Measurements from ENCODE around the gene PPP1R12A.

Gene PPP1R12A

DNA sequence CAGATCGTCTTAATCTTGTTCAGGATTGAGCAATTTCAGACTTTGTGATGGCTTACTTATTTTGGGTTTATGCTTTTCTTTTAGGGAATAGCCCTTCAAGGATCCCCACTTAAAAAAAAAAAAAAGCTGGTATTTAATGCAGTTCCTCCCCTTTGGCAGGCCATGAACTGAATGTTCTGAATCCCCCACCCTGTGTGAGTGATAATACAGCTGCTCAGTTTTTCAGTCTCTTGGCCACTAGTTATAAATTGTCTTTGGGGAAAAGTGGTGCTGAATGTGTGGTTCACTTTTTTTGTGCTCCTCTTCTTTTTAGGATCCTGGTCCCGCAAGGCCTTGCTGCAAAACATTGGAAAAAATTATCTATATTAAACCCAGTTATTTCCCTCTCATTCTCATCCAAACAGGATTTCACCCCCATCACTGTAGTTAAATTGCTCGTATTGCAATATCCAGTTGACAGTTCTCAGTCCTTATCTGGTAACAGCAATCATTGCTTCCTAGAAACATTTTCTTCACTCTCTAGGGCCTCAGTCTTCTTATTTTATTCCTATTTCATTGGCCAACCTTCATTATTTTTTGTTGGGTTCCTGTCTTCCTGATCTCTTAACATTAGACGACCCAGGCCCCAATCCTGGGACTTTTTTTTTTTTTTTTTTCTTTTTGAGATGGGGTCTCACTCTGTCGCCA lies 171.0 kb downstream of the PPP1R12A start:
- Histone ChIP-seq H2AFZ (ENCODE audit: low read depth, low read length) (no peak overlapping the region), H3K4me3 (ENCODE audit: low read length) (no peak overlapping the region), H3K27me3 (ENCODE audit: insufficient read depth, low read length) (no peaks in the 10 kb centered on the region), H3K36me3 (ENCODE audit: insufficient read depth, low read length) (no peaks in the 10 kb centered on the region), H3K4me1 (ENCODE audit: insufficient read depth, low read length) (no peaks in the 10 kb centered on the region), H3K9me3 (ENCODE audit: low read length) (no peaks in the 10 kb centered on the region)

DNA sequence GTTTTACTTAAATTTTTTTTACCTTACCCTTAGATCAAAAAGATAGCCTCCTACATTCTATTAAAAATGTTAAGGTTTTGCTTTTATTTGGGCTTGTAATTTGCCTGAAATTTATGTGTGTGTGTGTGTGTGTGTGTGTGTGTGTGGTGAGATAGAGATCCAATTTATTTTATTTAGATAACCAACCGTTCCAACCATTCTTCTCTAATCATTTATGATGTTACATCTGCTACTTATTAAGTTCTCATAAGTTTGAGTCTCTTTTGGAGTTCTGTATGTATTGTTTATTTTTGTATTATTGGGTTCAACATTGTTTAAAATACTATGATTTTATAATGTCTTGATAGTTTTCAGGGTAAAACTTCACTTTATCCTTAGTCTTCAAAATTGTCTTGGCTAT lies 173.6 kb downstream of the PPP1R12A start:
- no peak overlapping the region for H3K4me3 ChIP-seq (ENCODE audit: low read length)
- H2AFZ ChIP-seq (ENCODE audit: low read depth, low read length), result no peak overlapping the region
- H3K9me3 ChIP-seq (ENCODE audit: low read length), result peaks cover 2% of the 10 kb centered on the region
- H3K4me1 ChIP-seq (ENCODE audit: insufficient read depth, low read length), result no peaks in the 10 kb centered on the region
- no peaks in the 10 kb centered on the region for H3K36me3 ChIP-seq (ENCODE audit: insufficient read depth, low read length)
- no peaks in the 10 kb centered on the region for H3K27me3 ChIP-seq (ENCODE audit: insufficient read depth, low read length)

DNA sequence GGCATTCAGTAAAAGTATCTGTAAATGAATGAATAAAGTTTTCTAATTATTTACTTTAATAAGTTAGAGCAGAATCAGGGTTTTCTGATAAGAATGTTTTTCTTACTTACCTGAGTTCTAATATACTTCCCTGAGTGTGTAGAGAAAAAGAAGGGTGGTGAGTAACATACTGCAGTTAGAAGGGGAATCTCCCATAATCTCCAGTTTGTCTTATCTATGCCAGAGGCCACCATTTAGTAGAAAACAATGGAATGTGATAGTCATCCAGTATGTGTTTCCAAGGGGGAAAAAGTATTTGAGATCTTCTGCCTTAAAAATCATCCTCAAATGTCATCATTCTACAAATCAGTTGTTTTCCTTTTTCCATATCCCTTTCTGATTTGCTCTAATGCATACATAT lies 187.6 kb downstream of the PPP1R12A start:
- Histone ChIP-seq H3K9me3 (ENCODE audit: low read length) (no peaks in the 10 kb centered on the region), H3K27me3 (ENCODE audit: insufficient read depth, low read length) (no peaks in the 10 kb centered on the region), H3K36me3 (ENCODE audit: insufficient read depth, low read length) (no peaks in the 10 kb centered on the region), H2AFZ (ENCODE audit: low read depth, low read length) (no peak overlapping the region), H3K4me1 (ENCODE audit: insufficient read depth, low read length) (no peaks in the 10 kb centered on the region), H3K4me3 (ENCODE audit: low read length) (no peak overlapping the region)

DNA sequence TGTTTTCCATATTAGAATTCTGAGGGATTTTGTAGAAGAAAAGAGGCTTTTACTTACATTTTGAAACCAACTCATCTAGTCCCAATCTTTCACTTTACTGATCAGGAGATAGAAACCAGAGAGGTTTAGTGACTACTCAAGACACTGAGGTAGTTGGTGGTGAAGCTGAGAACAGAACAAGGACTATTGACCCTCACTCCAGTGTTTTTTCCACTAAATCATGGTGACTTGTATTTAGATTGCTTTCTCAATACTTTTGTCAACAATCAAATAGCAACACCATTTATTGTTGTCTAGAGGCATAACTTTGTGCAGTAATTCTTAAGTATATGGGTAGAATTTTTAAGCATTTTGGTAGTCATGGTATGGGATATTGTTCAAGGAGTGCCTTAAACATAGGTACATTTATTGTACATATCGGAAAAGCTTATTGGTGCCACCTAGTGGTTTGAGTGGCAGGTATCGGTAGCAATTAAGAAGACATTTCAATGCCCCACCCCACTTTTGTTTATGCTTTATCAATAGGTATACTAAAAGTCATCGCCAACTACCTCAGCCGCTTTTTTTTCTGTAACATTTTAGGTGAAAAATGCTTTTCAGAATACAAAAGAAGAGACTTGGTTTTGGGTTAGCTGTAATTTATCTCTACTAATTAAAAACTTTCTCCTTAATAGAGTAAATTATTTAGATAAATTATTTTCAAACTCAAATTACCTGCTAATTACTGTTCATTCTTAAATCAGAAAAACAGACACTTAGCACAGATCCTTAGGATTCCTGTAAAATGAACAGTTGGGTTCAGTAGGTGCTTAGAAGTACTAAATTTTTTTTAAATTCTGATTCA lies 196.8 kb downstream of the PPP1R12A start:
- no peaks in the 10 kb centered on the region for H3K4me1 ChIP-seq (ENCODE audit: insufficient read depth, low read length)
- H3K27me3 ChIP-seq (ENCODE audit: insufficient read depth, low read length), result no peaks in the 10 kb centered on the region
- no peak overlapping the region for H3K4me3 ChIP-seq (ENCODE audit: low read length)
- H3K9me3 ChIP-seq (ENCODE audit: low read length), result no peaks in the 10 kb centered on the region
- H3K36me3 ChIP-seq (ENCODE audit: insufficient read depth, low read length), result no peaks in the 10 kb centered on the region
- H2AFZ ChIP-seq (ENCODE audit: low read depth, low read length), result no peak overlapping the region

GRCh38 chr12:79732638-79733037 lies 202.3 kb downstream of the PPP1R12A start:
- Histone ChIP-seq H3K4me1 (ENCODE audit: insufficient read depth, low read length) (no peaks in the 10 kb centered on the region), H3K9me3 (ENCODE audit: low read length) (no peaks in the 10 kb centered on the region), H3K36me3 (ENCODE audit: insufficient read depth, low read length) (no peaks in the 10 kb centered on the region), H3K4me3 (ENCODE audit: low read length) (no peak overlapping the region), H3K27me3 (ENCODE audit: insufficient read depth, low read length) (no peaks in the 10 kb centered on the region), H2AFZ (ENCODE audit: low read depth, low read length) (no peak overlapping the region)

GRCh38 chr12:79725987-79726386 lies 208.9 kb downstream of the PPP1R12A start:
- Histone ChIP-seq H3K36me3 (ENCODE audit: insufficient read depth, low read length) (no peaks in the 10 kb centered on the region), H3K4me1 (ENCODE audit: insufficient read depth, low read length) (no peaks in the 10 kb centered on the region), H2AFZ (ENCODE audit: low read depth, low read length) (no peak overlapping the region), H3K27me3 (ENCODE audit: insufficient read depth, low read length) (no peaks in the 10 kb centered on the region), H3K9me3 (ENCODE audit: low read length) (no peaks in the 10 kb centered on the region), H3K4me3 (ENCODE audit: low read length) (no peak overlapping the region)

All from neuron (in vitro differentiated cells).